ENCODE measurements around the gene PCBP3. TPM values are rescaled to one million over a fixed set of nuclear protein-coding genes. Genes with fewer than 3 reads are reported as not detected.

Gene PCBP3
- total RNA-seq, 1 experiment from 2014 or later, result 3.7 TPM

- TF ChIP-seq, protein P1, sequence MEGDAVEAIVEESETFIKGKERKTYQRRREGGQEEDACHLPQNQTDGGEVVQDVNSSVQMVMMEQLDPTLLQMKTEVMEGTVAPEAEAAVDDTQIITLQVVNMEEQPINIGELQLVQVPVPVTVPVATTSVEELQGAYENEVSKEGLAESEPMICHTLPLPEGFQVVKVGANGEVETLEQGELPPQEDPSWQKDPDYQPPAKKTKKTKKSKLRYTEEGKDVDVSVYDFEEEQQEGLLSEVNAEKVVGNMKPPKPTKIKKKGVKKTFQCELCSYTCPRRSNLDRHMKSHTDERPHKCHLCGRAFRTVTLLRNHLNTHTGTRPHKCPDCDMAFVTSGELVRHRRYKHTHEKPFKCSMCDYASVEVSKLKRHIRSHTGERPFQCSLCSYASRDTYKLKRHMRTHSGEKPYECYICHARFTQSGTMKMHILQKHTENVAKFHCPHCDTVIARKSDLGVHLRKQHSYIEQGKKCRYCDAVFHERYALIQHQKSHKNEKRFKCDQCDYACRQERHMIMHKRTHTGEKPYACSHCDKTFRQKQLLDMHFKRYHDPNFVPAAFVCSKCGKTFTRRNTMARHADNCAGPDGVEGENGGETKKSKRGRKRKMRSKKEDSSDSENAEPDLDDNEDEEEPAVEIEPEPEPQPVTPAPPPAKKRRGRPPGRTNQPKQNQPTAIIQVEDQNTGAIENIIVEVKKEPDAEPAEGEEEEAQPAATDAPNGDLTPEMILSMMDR (IDR thresholded peaks at IDR 0.05; ENCODE audit: unreplicated experiment), result no peak
- H3K27ac Mint-ChIP-seq (ENCODE audit: low read depth, unreplicated experiment), result no peak overlapping the region
- no peak for DNase-seq (ENCODE audit: unreplicated experiment)
- ChIA-PET CTCF (no interaction called here), POLR2A (interaction anchor here (0.6 kb wide), 1 partner anchor 80 kb away, joined by 3 read pairs; no protein-coding TSS in a partner anchor)
- no TSS peak for BruUV-seq (replicated peaks)
- H3K36me3 Mint-ChIP-seq (ENCODE audit: insufficient read depth, unreplicated experiment), result peaks cover 11% of the 10 kb centered on the region
- H3K27me3 Mint-ChIP-seq (ENCODE audit: insufficient read depth, unreplicated experiment), result peaks cover 4% of the 10 kb centered on the region
- no peaks in the 10 kb centered on the region for H3K4me1 Mint-ChIP-seq (ENCODE audit: insufficient read depth, unreplicated experiment)
- no peak overlapping the region for H3K4me3 Mint-ChIP-seq (ENCODE audit: unreplicated experiment)
- no peaks in the 10 kb centered on the region for H3K9me3 Mint-ChIP-seq (ENCODE audit: unreplicated experiment)
- intact Hi-C loops (cut with micrococcal nuclease), result no loop called here
Measured at GRCh38 chr21:45930792-45931191, 287.3 kb downstream of the PCBP3 start.

- intact Hi-C loops (cut with micrococcal nuclease), result no loop called here
- Mint-ChIP-seq H3K4me1 (ENCODE audit: insufficient read depth, unreplicated experiment) (no peaks in the 10 kb centered on the region), H3K27me3 (ENCODE audit: insufficient read depth, unreplicated experiment) (peaks cover 11% of the 10 kb centered on the region), H3K9me3 (ENCODE audit: unreplicated experiment) (no peaks in the 10 kb centered on the region), H3K27ac (ENCODE audit: low read depth, unreplicated experiment) (no peak overlapping the region), H3K4me3 (ENCODE audit: unreplicated experiment) (no peak overlapping the region), H3K36me3 (ENCODE audit: insufficient read depth, unreplicated experiment) (peaks cover 11% of the 10 kb centered on the region)
- CTCF ChIA-PET, result no interaction called here
- POLR2A ChIA-PET, result no interaction called here
- no peak for DNase-seq (ENCODE audit: unreplicated experiment)
- no TSS peak for BruUV-seq (replicated peaks)
- TF ChIP-seq, protein P1 (IDR thresholded peaks at IDR 0.05; ENCODE audit: unreplicated experiment), result no peak
Measured at GRCh38 chr21:45931397-45931969, 288.0 kb downstream of the PCBP3 start.

DNA sequence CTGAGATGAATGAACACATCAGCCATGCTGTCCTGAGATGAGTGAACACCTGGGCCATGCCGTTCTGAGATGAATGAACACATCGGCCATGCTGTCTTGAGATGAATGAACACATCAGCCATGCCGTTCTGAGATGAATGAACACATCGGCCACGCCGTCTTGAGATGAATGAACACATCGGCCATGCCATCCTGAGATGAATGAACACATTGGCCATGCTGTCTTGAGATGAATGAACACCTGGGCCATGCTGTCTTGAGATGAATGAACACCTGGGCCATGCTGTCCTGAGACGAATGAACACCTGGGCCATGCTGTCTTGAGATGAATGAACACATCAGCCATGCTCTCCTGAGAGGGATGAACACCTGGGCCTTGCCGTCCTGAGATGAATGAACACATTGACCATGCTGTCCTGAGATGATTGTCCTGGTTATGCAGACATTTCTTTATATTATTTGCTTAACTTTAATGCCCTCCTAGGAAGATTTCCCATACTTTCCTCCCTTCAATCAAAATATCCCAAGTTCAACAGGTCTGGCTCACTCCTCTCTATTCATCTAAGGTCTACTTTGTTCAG is 289.5 kb downstream of the PCBP3 start:
- DNase-seq (ENCODE audit: unreplicated experiment), result no peak
- H3K4me3 Mint-ChIP-seq (ENCODE audit: unreplicated experiment), result no peak overlapping the region
- no peak overlapping the region for H3K27ac Mint-ChIP-seq (ENCODE audit: low read depth, unreplicated experiment)
- no peaks in the 10 kb centered on the region for H3K4me1 Mint-ChIP-seq (ENCODE audit: insufficient read depth, unreplicated experiment)
- no TSS peak for BruUV-seq (replicated peaks)
- peaks cover 25% of the 10 kb centered on the region for H3K27me3 Mint-ChIP-seq (ENCODE audit: insufficient read depth, unreplicated experiment)
- TF ChIP-seq, protein P1 (IDR thresholded peaks at IDR 0.05; ENCODE audit: unreplicated experiment), result no peak
- CTCF ChIA-PET, result interaction anchor here (0.9 kb wide), 1 partner anchor 11 kb away, joined by 4 read pairs; no protein-coding TSS in a partner anchor
- intact Hi-C loops (cut with micrococcal nuclease), result no loop called here
- POLR2A ChIA-PET, result no interaction called here
- H3K36me3 Mint-ChIP-seq (ENCODE audit: insufficient read depth, unreplicated experiment), result peaks cover 11% of the 10 kb centered on the region
- H3K9me3 Mint-ChIP-seq (ENCODE audit: unreplicated experiment), result no peaks in the 10 kb centered on the region

DNA sequence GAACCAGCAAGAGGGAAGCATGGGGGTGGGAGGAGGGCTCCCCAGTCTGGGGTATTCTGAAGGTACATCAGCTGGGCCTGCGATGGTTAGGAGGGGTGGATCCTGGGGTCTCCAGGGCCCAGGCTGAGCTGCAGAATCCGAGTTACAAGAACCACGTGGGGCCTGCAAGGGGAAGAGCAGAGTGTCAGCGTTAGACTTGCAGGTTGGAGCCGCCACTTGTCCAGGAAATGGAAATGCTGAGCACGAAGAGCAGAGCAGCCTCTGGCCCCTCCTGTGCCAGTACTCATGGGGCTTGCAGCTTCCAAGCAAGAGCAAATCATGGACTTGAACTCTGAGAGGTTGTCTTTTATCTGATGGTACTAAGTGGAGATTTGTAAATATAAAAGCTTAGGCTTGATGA is 290.6 kb downstream of the PCBP3 start:
- TF ChIP-seq, protein P1 (IDR thresholded peaks at IDR 0.05; ENCODE audit: unreplicated experiment), result no peak
- peaks cover 25% of the 10 kb centered on the region for H3K27me3 Mint-ChIP-seq (ENCODE audit: insufficient read depth, unreplicated experiment)

More for the DNA sequence above, 290.6 kb downstream of the PCBP3 start:
- intact Hi-C loops (cut with micrococcal nuclease), result no loop called here
- no peak overlapping the region for H3K27ac Mint-ChIP-seq (ENCODE audit: low read depth, unreplicated experiment)
- no TSS peak for BruUV-seq (replicated peaks)
- H3K4me3 Mint-ChIP-seq (ENCODE audit: unreplicated experiment), result no peak overlapping the region
- ChIA-PET POLR2A (interaction anchor here (0.5 kb wide), 1 partner anchor 30 kb away, joined by 3 read pairs; no protein-coding TSS in a partner anchor), CTCF (interaction anchor here (0.9 to 1.0 kb wide), 2 partner anchors 12 to 33 kb away, joined by 3 to 4 read pairs; no protein-coding TSS in a partner anchor)
- H3K9me3 Mint-ChIP-seq (ENCODE audit: unreplicated experiment), result no peaks in the 10 kb centered on the region
- no peaks in the 10 kb centered on the region for H3K4me1 Mint-ChIP-seq (ENCODE audit: insufficient read depth, unreplicated experiment)
- H3K36me3 Mint-ChIP-seq (ENCODE audit: insufficient read depth, unreplicated experiment), result peaks cover 11% of the 10 kb centered on the region
- no peak for DNase-seq (ENCODE audit: unreplicated experiment)
